Inflammatory macrophage treated with lipopolysaccharide for 1 hour (primary cell): Measurements from ENCODE around the gene ST6GALNAC4.
A peak's percentile ranks its signal among the peaks of the same experiment; 100 is the strongest.

Experiments used
- DNase-seq, 2 donors: peaks; one replicate each; pipeline ENCODE4 v3.0.0-alpha.2; 2020 to 2022

Gene ST6GALNAC4

GRCh38 chr9:127868278-127868902 is 48.5 kb downstream of the ST6GALNAC4 start:
- no peak for DNase-seq

GRCh38 chr9:127867356-127868277 is 49.2 kb downstream of the ST6GALNAC4 start:
- no peak for DNase-seq

- no peak for DNase-seq
These were observed 50.3 kb downstream of the ST6GALNAC4 start for GRCh38 chr9:127866535-127866934.

- no peak for DNase-seq
These were observed 51.0 kb downstream of the ST6GALNAC4 start for GRCh38 chr9:127865645-127866464.

GRCh38 chr9:127863191-127863621 is 53.6 kb downstream of the ST6GALNAC4 start:
- DNase-seq: peak; percentile 66 to 88

- peak; percentile 34 to 60 for DNase-seq
These were observed 54.5 kb downstream of the ST6GALNAC4 start for GRCh38 chr9:127862075-127863011.

- no peak for DNase-seq
These were observed 56.1 kb downstream of the ST6GALNAC4 start for GRCh38 chr9:127860779-127861178.

- DNase-seq: no peak
These were observed 56.6 kb downstream of the ST6GALNAC4 start for GRCh38 chr9:127860260-127860659.

GRCh38 chr9:127858041-127858512 is 58.8 kb downstream of the ST6GALNAC4 start:
- DNase-seq: no peak
